Mesenteric fat pad (tissue), 1 donor: ENCODE measurements around the gene PPARGC1A. TPM values are rescaled to one million over a fixed set of nuclear protein-coding genes. Genes with fewer than 3 reads are reported as not detected.

Experiments used
- DNase-seq: peaks from one replicate; pipeline ENCODE4 v3.0.0-alpha.2; 2020; ENCODE audit warnings: low spot score
- total RNA-seq: library from RNA; stranded (reverse); fragmentation: NEBNext Ultra II Directional; extraction: Animal tissue kit (Norgen Biotek cat#: 25700); gene quantifications from one replicate; pipeline ENCODE4 v1.2.1, GENCODE V29; 2021
- donor health status: DM: yes; HTN: yes; CAD: no.

Gene PPARGC1A
- total RNA-seq, 1 donor from 2014 or later = 9.7 TPM

GRCh38 chr4:23881052-23881501 lies 8.8 kb downstream of the PPARGC1A start:
- no peak for DNase-seq

GRCh38 chr4:23878912-23879732 lies 10.7 kb downstream of the PPARGC1A start:
- DNase-seq = no peak

GRCh38 chr4:23878246-23878891 lies 11.5 kb downstream of the PPARGC1A start:
- DNase-seq = no peak

GRCh38 chr4:23877758-23878229 lies 12.1 kb downstream of the PPARGC1A start:
- no peak for DNase-seq

GRCh38 chr4:23876418-23877089 lies 13.3 kb downstream of the PPARGC1A start:
- DNase-seq = no peak

GRCh38 chr4:23875317-23875716 lies 14.5 kb downstream of the PPARGC1A start:
- DNase-seq = no peak

GRCh38 chr4:23874536-23874901 lies 15.3 kb downstream of the PPARGC1A start:
- DNase-seq = no peak

- no peak for DNase-seq
Observed at GRCh38 chr4:23873717-23874535, 15.9 kb downstream of the PPARGC1A start.

- no peak for DNase-seq
Observed at GRCh38 chr4:23871426-23871825, 18.4 kb downstream of the PPARGC1A start.

- no peak for DNase-seq
Observed at GRCh38 chr4:23866450-23867075, 23.3 kb downstream of the PPARGC1A start.

GRCh38 chr4:23861897-23862296 lies 27.9 kb downstream of the PPARGC1A start:
- DNase-seq = no peak

- no peak for DNase-seq
Observed at GRCh38 chr4:23860919-23861318, 28.9 kb downstream of the PPARGC1A start.

GRCh38 chr4:23857367-23857959 lies 32.4 kb downstream of the PPARGC1A start:
- no peak for DNase-seq

- DNase-seq = no peak
Observed at GRCh38 chr4:23856630-23857029, 33.2 kb downstream of the PPARGC1A start.

GRCh38 chr4:23855912-23856605 lies 33.8 kb downstream of the PPARGC1A start:
- no peak for DNase-seq

- DNase-seq = no peak
Observed at GRCh38 chr4:23853986-23854660, 35.7 kb downstream of the PPARGC1A start.

GRCh38 chr4:23851464-23851863 lies 38.4 kb downstream of the PPARGC1A start:
- no peak for DNase-seq

- no peak for DNase-seq
Observed at GRCh38 chr4:23847158-23847557, 42.7 kb downstream of the PPARGC1A start.

- no peak for DNase-seq
Observed at GRCh38 chr4:23844961-23845360, 44.9 kb downstream of the PPARGC1A start.
